ENCODE results near the gene DSTN. TPM values are rescaled to one million over a fixed set of nuclear protein-coding genes. Genes with fewer than 3 reads are reported as not detected.

DSTN gene
- total and polyA plus RNA-seq, 10 donors: 62.0 to 157 (median 98.5) TPM

DNA sequence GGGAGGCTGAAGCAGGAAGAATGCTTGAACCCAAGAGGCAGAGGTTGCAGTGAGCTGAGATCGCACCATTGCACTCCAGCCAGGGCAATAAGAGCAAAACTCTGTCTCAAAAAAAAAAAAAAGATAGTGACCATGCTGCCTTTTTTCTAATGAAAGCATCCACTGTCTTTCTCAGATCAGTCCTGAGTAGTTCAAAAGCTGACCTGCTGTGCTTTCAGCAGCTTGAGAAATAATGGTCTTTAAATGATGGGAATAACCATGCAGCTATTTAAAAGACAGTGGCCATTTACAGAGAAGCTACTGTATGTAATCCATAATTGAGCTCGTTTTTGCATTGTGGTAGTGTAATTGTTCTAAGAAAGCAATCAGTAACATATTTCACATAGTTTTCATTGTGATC is 36.1 kb downstream of the DSTN start:
- no peak for DNase-seq
- 73 to 90% (median 83%) methylated on average over 2 of the region's 2 CpGs for WGBS, 5 donors
- Histone ChIP-seq H3K4me1 (peaks cover 2 to 17% (median 9%) of the 10 kb centered on the region in 6 donors), H3K4me3 (no peak overlapping the region), H3K27me3 (replicated peaks in 1 of 7) (no peaks in the 10 kb centered on the region), H3K9me3 (no peaks in the 10 kb centered on the region), H3K27ac (no peak overlapping the region), H3K36me3 (peaks cover 0 to 88% (median 7%) of the 10 kb centered on the region in 6 donors)
- no peak for TF ChIP-seq POLR2AphosphoS5 (IDR thresholded peaks at IDR 0.05)
- no peak for TF ChIP-seq POLR2A (IDR thresholded peaks at IDR 0.05)
- TF ChIP-seq, protein P1, sequence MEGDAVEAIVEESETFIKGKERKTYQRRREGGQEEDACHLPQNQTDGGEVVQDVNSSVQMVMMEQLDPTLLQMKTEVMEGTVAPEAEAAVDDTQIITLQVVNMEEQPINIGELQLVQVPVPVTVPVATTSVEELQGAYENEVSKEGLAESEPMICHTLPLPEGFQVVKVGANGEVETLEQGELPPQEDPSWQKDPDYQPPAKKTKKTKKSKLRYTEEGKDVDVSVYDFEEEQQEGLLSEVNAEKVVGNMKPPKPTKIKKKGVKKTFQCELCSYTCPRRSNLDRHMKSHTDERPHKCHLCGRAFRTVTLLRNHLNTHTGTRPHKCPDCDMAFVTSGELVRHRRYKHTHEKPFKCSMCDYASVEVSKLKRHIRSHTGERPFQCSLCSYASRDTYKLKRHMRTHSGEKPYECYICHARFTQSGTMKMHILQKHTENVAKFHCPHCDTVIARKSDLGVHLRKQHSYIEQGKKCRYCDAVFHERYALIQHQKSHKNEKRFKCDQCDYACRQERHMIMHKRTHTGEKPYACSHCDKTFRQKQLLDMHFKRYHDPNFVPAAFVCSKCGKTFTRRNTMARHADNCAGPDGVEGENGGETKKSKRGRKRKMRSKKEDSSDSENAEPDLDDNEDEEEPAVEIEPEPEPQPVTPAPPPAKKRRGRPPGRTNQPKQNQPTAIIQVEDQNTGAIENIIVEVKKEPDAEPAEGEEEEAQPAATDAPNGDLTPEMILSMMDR (IDR thresholded peaks at IDR 0.05 in 8 of 11, conservative IDR thresholded peaks at IDR 0.05 in 3 of 11): no peak
- intact Hi-C loops (cut with DNase I; ENCODE audit: low total_unique reads): no loop called here

DNA sequence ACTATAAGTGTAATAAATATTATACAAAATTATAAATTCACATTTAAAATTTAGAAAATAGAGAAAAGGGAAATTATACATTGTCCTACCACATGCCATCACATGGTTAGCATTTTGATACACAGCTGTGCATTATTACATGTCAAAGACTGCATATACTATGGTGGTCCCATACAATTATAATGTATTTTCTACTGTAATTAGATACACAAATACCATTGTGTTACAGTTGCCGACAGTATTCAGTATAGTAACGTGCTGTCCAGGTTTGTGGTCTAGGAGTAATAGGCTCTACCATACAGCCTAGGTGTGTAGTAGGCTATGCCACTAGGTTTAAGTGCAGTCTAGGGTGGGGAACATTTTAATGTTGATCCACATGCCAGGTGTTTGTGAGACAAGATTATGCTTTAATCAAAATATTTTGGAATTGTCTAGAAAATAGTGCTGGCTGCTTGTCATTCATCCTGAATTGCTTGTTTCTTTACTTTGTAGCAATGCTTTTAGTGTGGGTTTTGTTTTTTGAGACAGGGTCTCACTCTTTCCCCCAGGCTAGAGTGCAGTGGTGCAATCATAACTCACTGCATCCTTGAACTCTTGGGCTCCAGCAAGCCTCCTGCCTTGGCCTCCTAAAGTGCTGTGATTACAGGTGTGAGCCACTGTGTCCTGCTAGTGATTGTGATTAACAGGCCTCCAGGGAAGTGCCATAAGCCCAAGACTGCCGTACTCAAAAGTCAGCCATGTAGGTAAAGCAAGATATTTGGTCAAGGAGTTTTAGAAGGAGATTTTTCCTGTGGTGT is 39.0 kb downstream of the DSTN start:
- Histone ChIP-seq H3K9me3 (no peaks in the 10 kb centered on the region), H3K27ac (peak overlapping the region in 2 of 8 donors; percentile 78 to 85), H3K36me3 (peaks cover 0 to 75% (median 10%) of the 10 kb centered on the region in 6 donors), H3K27me3 (replicated peaks in 1 of 7) (no peaks in the 10 kb centered on the region), H3K4me1 (peaks cover 7 to 42% (median 30%) of the 10 kb centered on the region in 6 donors), H3K4me3 (no peak overlapping the region)
- DNase-seq: no peak
- intact Hi-C loops (cut with DNase I; ENCODE audit: low total_unique reads): no loop called here
- TF ChIP-seq, protein P1 (IDR thresholded peaks at IDR 0.05 in 8 of 11, conservative IDR thresholded peaks at IDR 0.05 in 3 of 11): no peak
- TF ChIP-seq POLR2A (IDR thresholded peaks at IDR 0.05) (no peak), POLR2AphosphoS5 (IDR thresholded peaks at IDR 0.05) (no peak)
- WGBS, 5 donors: 86 to 95% (median 93%) methylated on average over 3 of the region's 3 CpGs

DNA sequence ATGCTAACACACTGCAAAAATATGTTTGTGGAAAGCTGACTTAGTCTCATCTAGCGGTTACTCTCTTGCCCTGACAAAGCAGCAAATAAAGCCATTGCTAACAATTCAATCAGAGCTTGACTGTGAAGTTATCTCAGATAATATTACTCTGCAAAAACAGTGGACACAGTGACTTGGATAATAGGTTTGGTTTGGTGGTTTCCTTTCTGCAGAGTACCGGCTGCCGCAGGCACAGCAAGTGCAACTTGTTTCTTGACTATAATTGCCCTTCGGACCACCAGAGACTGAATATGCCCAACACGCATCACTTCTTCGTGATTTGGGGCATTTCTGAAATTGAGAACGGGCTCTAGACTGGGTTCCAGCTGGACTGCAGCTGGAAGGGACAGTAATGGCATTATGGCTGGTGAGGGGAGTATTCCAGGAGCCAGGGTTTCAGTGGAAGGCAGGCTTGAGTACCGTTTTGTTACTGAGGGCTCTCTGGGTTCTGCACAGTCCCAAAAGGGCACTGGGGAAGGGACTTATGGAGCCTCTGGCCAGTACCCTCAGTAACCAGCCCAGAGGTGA is 40.0 kb downstream of the DSTN start:
- Histone ChIP-seq H3K4me3 (no peak overlapping the region), H3K9me3 (no peaks in the 10 kb centered on the region), H3K4me1 (peaks cover 7 to 52% (median 33%) of the 10 kb centered on the region in 6 donors), H3K27me3 (replicated peaks in 1 of 7) (no peaks in the 10 kb centered on the region), H3K27ac (peak overlapping the region in 5 of 8 donors; percentile 29 to 85 (median 70)), H3K36me3 (peaks cover 0 to 75% (median 9%) of the 10 kb centered on the region in 6 donors)
- intact Hi-C loops (cut with DNase I; ENCODE audit: low total_unique reads): no loop called here
- 67 to 80% (median 73%) methylated on average over 8 of the region's 8 CpGs for WGBS, 5 donors
- TF ChIP-seq POLR2AphosphoS5 (IDR thresholded peaks at IDR 0.05): peak in 1 of 3 donors; percentile 7
- TF ChIP-seq POLR2A (IDR thresholded peaks at IDR 0.05): no peak
- DNase-seq: no peak

DNA sequence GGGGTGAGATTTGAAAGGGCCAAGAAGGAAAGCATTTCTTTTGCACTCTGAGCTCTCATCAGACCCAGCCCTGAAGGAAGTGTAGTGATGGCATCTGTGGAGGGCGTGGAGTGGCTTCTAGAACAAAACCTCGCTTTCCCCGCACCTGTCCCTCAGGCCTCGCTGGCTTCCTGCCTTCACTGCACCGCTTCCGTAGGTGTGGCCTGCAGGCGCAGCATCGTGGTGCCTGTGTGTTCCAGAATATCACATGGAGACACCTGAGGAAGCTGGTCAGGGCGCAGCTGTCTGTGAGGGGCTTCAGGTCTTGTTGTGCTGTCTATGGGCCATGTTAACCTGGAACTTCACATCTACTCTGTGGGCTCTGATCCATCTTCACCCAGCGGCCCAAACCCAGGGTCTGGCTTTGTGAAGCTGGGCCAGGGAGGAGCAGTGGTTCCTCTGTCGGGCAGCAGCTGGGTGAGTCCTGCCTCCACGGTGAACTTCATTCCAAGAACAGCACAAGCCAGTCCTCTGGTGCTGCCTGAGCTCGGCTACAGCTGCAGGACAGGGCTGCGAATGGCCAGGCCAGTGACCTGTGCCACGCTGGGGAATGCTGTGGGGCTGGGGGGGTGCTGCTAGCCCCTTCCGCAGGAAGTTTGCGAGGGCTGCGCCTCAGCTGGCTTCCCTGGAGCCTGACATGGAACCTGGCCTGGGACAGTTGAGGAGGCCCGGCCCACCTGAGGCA is 40.9 kb downstream of the DSTN start:
- H3K27me3 ChIP-seq (replicated peaks in 1 of 7): no peaks in the 10 kb centered on the region
- TF ChIP-seq, protein P1 (IDR thresholded peaks at IDR 0.05 in 8 of 11, conservative IDR thresholded peaks at IDR 0.05 in 3 of 11): no peak
- peak; percentile 63 to 71 (median 69) for TF ChIP-seq POLR2AphosphoS5 (IDR thresholded peaks at IDR 0.05)
- peaks cover 7 to 60% (median 37%) of the 10 kb centered on the region in 6 donors for H3K4me1 ChIP-seq
- WGBS, 5 donors: 55 to 67% (median 57%) methylated on average over 13 to 19 of the region's 19 CpGs
- peak overlapping the region in 7 of 8 donors; percentile 51 to 85 (median 68) for H3K27ac ChIP-seq
- DNase-seq: peak; percentile 84
- H3K36me3 ChIP-seq: peaks cover 0 to 75% (median 12%) of the 10 kb centered on the region in 6 donors
- intact Hi-C loops (cut with DNase I; ENCODE audit: low total_unique reads): no loop called here
- H3K9me3 ChIP-seq: no peaks in the 10 kb centered on the region
- H3K4me3 ChIP-seq: peak overlapping the region in 1 of 8 donors; percentile 19
